Subcutaneous adipose tissue (tissue), 4 donors: ENCODE results near the gene ZNF692. TPM values are rescaled to one million over a fixed set of nuclear protein-coding genes. Genes with fewer than 3 reads are reported as not detected.

ENCODE experiments used
- total RNA-seq, 4 donors: library from RNA; depleted of rRNA; stranded (reverse); fragments of >200 nt; gene quantifications; one replicate each; pipeline ENCODE4 v1.1.0, GENCODE V29; 2016
- TF ChIP-seq, protein P1 (sequence below): fragments of 450-650 bp; IDR thresholded peaks from one replicate; pipeline ENCODE4 v1.5.1; 2016; ENCODE audit warnings: low read depth, mild to moderate bottlenecking, control low read depth, antibody characterized with exemption, moderate library complexity

ZNF692 gene
- total RNA-seq, 4 donors from 2014 or later = 14.8 to 21.5 (median 18.3) TPM

DNA sequence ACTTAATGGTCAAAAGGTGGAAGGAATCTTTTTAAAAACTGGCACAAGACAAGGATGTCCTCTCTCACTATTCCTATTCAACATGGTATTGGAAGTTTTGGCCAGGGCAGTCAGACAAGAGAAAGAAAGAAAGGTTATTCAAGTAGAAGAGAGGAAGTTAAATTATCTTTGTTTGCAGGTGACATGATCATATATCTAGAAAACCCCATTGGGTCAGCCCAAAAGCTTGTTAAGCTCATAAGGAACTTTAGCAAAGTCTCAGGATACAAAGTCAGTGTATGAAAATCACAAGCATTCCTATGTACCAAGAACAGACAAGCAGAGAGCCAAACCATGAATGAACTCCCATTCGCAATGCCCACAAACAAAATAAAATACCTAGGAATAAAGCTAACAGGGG lies 41.8 kb upstream of the ZNF692 start:
- TF ChIP-seq, protein P1, sequence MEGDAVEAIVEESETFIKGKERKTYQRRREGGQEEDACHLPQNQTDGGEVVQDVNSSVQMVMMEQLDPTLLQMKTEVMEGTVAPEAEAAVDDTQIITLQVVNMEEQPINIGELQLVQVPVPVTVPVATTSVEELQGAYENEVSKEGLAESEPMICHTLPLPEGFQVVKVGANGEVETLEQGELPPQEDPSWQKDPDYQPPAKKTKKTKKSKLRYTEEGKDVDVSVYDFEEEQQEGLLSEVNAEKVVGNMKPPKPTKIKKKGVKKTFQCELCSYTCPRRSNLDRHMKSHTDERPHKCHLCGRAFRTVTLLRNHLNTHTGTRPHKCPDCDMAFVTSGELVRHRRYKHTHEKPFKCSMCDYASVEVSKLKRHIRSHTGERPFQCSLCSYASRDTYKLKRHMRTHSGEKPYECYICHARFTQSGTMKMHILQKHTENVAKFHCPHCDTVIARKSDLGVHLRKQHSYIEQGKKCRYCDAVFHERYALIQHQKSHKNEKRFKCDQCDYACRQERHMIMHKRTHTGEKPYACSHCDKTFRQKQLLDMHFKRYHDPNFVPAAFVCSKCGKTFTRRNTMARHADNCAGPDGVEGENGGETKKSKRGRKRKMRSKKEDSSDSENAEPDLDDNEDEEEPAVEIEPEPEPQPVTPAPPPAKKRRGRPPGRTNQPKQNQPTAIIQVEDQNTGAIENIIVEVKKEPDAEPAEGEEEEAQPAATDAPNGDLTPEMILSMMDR = no peak

DNA sequence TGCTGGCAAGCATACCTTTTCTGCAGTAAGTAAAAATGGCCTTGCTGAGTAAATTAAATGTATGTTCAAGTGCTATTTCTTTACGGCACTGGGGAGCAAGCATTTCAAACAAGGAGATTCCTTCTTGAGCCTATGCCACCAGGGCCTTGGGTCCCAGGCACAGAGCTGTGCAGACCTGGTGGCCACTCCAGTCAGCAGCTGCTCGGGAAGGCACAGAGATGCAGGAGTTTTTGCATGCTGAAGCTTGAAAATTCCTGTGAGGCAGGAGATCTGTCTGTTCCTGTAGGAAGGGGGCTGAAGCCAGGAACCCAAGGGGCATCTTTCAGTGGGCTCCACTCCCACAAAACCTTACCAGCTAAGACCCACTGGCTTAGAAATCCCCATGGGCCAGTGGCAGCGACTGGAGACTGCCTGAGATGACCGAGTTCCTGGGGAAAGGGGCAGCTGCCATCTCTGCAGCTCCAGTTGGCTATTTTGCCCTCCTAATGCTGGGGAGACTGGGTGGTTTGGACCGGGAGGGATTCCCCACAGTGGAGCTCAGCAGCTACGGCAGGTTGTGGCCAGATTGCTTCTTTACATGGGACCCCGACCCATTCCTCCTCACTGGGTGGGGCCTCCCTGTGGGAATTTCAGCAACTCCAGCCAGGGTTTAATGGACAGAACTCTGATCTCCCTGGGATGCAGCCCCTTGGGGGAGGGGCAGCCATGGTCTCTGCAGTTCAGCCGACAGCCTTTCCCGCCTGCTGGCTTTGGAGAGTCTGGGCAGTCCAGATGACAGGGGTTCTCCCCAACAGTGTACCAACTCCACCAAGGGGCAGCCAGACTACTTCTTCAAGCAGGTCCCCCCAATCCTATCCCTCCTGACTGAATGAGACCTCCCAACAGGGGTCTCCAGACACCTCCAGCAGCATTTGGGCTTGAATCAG lies 38.8 kb upstream of the ZNF692 start:
- TF ChIP-seq, protein P1 = no peak

DNA sequence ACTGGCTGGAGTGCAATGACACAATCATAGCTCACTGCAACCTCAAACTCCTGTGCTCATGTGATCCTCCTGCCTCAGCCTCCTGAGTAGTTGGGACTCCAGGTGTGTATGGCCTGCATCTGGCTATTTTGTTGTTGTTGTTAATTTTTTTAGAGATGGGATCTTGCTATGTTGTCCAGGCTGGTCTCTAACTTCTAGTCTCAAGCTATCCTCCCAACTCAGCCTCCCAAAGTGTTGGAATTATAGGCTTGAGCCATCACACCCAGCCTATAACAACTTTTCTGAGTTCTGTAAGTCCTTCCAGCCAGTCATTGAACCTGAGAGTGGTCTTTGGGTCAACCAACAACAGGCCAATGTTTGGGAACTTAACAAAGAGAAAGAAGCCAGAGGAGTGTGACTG lies 36.0 kb upstream of the ZNF692 start:
- TF ChIP-seq, protein P1 = no peak

DNA sequence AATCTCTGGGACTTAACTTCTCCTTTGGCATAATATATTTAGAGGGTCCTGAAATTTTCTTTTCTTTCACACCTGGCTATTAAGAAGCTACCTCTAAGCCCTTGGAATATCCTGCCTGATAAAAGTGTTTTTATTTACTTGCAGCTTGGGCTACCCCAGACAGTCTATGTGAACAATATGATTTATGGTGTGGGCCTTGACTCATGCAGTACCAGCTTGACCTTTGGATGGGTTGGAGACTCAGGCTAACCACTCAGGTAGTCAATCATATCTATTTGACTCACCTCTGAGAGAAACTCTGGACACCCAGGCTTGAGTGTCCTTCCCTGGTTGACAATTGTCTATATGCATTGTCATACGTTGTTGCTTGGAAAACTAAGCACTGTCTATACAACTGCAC lies 33.7 kb upstream of the ZNF692 start:
- TF ChIP-seq, protein P1 = no peak

DNA sequence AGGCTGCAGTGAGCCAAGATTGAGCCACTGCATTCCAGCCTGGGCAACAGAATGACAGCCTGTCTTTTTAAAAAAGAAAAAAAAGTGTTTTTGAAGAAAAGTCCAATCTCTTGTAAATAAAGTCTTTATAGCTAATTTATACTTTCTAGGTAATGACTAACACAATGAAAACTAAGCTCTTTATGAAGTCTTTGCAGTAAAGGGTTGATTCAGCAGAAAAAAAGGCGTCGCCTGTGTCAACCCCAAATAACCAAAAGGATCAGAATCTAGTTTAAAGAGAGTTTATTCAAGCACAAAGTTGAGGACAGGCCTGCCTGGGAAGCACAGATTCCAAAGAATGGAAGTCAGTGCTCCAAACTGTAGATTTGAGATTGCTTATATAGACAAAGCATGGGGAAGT lies 32.9 kb upstream of the ZNF692 start:
- TF ChIP-seq, protein P1 = no peak

DNA sequence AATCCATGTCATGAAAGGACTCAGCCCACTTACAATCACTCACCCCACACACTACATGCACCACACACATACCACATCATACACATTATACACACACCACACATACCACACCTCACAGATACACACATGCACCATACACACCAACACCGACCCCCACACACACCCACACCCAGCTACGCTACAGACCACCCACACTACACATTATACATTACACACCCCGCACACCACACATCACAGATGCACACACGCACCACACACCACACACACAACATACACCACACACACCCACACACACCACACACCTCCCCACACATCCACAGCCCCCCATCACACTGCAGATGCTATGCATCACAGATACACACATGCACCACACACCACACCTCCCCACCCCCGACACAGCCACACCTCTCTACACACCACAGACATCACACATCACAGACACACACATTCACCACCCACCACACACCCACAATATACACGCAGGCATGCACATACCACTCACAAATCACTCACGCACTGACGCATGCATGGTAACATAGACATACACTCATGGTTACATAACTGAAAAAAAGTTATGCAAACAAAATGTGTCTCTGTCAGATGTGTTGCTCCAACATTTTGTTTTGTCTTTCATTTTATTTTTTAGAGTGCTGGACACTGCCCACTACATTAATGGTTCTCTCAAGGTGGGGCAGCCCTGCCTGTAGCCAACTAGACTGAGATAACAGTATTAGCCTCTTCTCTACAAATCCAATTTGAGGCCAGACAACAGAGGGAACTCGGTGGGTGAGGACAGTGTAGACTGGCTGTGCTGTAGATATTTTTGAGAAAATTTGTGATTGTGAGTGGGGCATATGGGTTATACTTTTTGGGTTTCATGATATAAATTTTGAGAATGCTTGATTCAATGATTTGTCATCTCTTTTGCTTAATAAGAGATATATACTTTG lies 31.9 kb upstream of the ZNF692 start:
- TF ChIP-seq, protein P1 = no peak
